IMR-90 (cell line): ENCODE data around the gene AAMP. TPM values are rescaled to one million over a fixed set of nuclear protein-coding genes. Genes with fewer than 3 reads are reported as not detected.

Source experiments
- ATAC-seq: fragments of 200-7000 bp; cut with Tn5 transposase; 2 replicates; pipeline ENCODE4 v1.9.1; 2020; ENCODE audit warnings: low read depth, mild to moderate bottlenecking, moderate library complexity
- BruUV-seq: library from RNA; stranded (reverse); fragments of 400-500 nt; replicated peaks from 2 replicates; lab custom pipeline; 2021; lab: Mats Ljungman, UMichigan
- CTCF ChIA-PET: fragments of 300-600 bp; formaldehyde crosslinking; extraction: SDS; loops from one replicate; lab custom pipeline; 2021; ENCODE audit warnings: antibody characterized with exemption; lab: Yijun Ruan, JAX
- POLR2A ChIA-PET: fragments of 300-600 bp; sonication (Branson Sonifier 250); formaldehyde crosslinking; loops from one replicate; lab custom pipeline; 2022; ENCODE audit warnings: antibody characterized with exemption; ENCODE audit not compliant: unreplicated experiment; lab: Charles Lee
- DNase-seq: peaks from one replicate; pipeline ENCODE4 v3.0.0; 2013
- H2AFZ ChIP-seq: replicated peaks from 2 replicates; pipeline ENCODE3; 2013; ENCODE audit warnings: low read length, mild to moderate bottlenecking; ENCODE audit not compliant: poor library complexity
- H2AK5ac ChIP-seq: 2 replicates; pipeline ENCODE4 v1.6.1; 2013; ENCODE audit warnings: low read depth, low read length, inconsistent platforms
- H2AK9ac ChIP-seq: replicated peaks from 2 replicates; pipeline ENCODE3; 2013; ENCODE audit warnings: mild to moderate bottlenecking, low read depth, low read length, moderate library complexity; ENCODE audit not compliant: poor library complexity
- H2BK120ac ChIP-seq: 2 replicates; pipeline ENCODE4 v1.6.1; 2013; ENCODE audit warnings: low read depth, low read length, inconsistent platforms
- H2BK15ac ChIP-seq: 3 replicates; pipeline ENCODE4 v1.6.1; 2013; ENCODE audit warnings: low read depth, low read length, inconsistent platforms
- H2BK20ac ChIP-seq: 2 replicates; pipeline ENCODE4 v1.6.1; 2013; ENCODE audit warnings: low read depth, mild to moderate bottlenecking, inconsistent platforms, low read length, moderate library complexity
- H2BK5ac ChIP-seq: 2 replicates; pipeline ENCODE4 v1.6.1; 2013; ENCODE audit warnings: mild to moderate bottlenecking, low read depth, low read length, inconsistent platforms; ENCODE audit not compliant: poor library complexity, severe bottlenecking
- H3K14ac ChIP-seq: replicated peaks from 2 replicates; pipeline ENCODE4 v1.6.1; 2013; ENCODE audit warnings: low read depth, low read length, inconsistent platforms
- H3K18ac ChIP-seq: 2 replicates; pipeline ENCODE4 v1.6.1; 2013; ENCODE audit warnings: low read depth, low read length, control low read depth
- H3K23ac ChIP-seq: 2 replicates; pipeline ENCODE4 v1.6.1; 2013; ENCODE audit warnings: low read depth, low read length, inconsistent platforms
- H3K27ac ChIP-seq: 2 replicates; pipeline ENCODE4 v1.5.1; 2013; ENCODE audit warnings: mild to moderate bottlenecking, control low read depth, low read length; ENCODE audit not compliant: insufficient read depth
- H3K27me3 ChIP-seq: 2 replicates; pipeline ENCODE4 v1.6.1; 2013; ENCODE audit warnings: low read length; ENCODE audit not compliant: control insufficient read depth, insufficient read depth
- H3K36me3 ChIP-seq: 2 replicates; pipeline ENCODE4 v1.6.1; 2013; ENCODE audit warnings: low read length, mixed read lengths; ENCODE audit not compliant: control insufficient read depth, insufficient read depth
- H3K4ac ChIP-seq: 2 replicates; pipeline ENCODE4 v1.6.1; 2013; ENCODE audit warnings: low read depth, low read length, inconsistent platforms
- H3K4me1 ChIP-seq: 2 replicates; pipeline ENCODE4 v1.6.1; 2013; ENCODE audit warnings: low read length, mixed read lengths; ENCODE audit not compliant: control insufficient read depth, insufficient read depth
- H3K4me2 ChIP-seq: 2 replicates; pipeline ENCODE4 v1.6.1; 2013; ENCODE audit warnings: low read depth, mild to moderate bottlenecking, control low read depth, low read length, moderate library complexity
- H3K4me3 ChIP-seq: 2 replicates; pipeline ENCODE4 v1.5.1; 2013; ENCODE audit warnings: low read depth, mild to moderate bottlenecking, control low read depth, low read length, moderate library complexity; ENCODE audit not compliant: insufficient read depth
- H3K56ac ChIP-seq: 2 replicates; pipeline ENCODE4 v1.6.1; 2013; ENCODE audit warnings: low read length, inconsistent platforms; ENCODE audit not compliant: insufficient read depth; ENCODE audit errors: extremely low read depth
- H3K79me1 ChIP-seq, 2 experiments: 2 replicates each; pipeline ENCODE4 v1.6.1; 2013; ENCODE audit warnings: low read length in 2 of 2, inconsistent platforms in 1 of 2, low read depth in 1 of 2
- H3K9ac ChIP-seq: 2 replicates; pipeline ENCODE4 v1.6.1; 2013; ENCODE audit warnings: low read depth, low read length, control low read depth
- H3K9me1 ChIP-seq: 2 replicates; pipeline ENCODE4 v1.6.1; 2013; ENCODE audit warnings: low read length, inconsistent platforms; ENCODE audit not compliant: insufficient read depth
- H3K9me3 ChIP-seq: 2 replicates; pipeline ENCODE4 v1.6.1; 2013; ENCODE audit warnings: low read length; ENCODE audit not compliant: control insufficient read depth, insufficient read depth
- H4K20me1 ChIP-seq: 2 replicates; pipeline ENCODE4 v1.6.1; 2013; ENCODE audit warnings: low read length, inconsistent platforms; ENCODE audit not compliant: insufficient read depth
- H4K5ac ChIP-seq: 2 replicates; pipeline ENCODE4 v1.6.1; 2013; ENCODE audit warnings: mild to moderate bottlenecking, low read depth, low read length, control low read depth
- H4K8ac ChIP-seq, 2 experiments: 2 replicates each; pipeline ENCODE4 v1.6.1; 2013; ENCODE audit warnings: low read depth in 2 of 2, low read length in 2 of 2, control low read depth in 1 of 2, inconsistent platforms in 1 of 2
- H4K91ac ChIP-seq: 2 replicates; pipeline ENCODE4 v1.6.1; 2013; ENCODE audit warnings: low read depth, low read length, inconsistent platforms; ENCODE audit not compliant: insufficient read depth
- CEBPB ChIP-seq: IDR thresholded peaks from 2 replicates; pipeline ENCODE4 v1.6.1; 2012; ENCODE audit warnings: low read depth, low read length, improper control_type of control experiment
- CHD1 ChIP-seq: IDR thresholded peaks from 2 replicates; pipeline ENCODE4 v1.6.1; 2012; ENCODE audit warnings: low read depth, low read length, improper control_type of control experiment
- CTCF ChIP-seq: conservative IDR thresholded peaks from 2 replicates; pipeline ENCODE4 v1.5.1; 2012; ENCODE audit warnings: mild to moderate bottlenecking, low read depth, low read length, improper control_type of control experiment
- ELK1 ChIP-seq: fragments of 150-350 bp; IDR thresholded peaks from 2 replicates; pipeline ENCODE4 v1.6.1; 2016; ENCODE audit warnings: low read depth, mild to moderate bottlenecking, low read length, moderate library complexity, borderline replicate concordance
- FOS ChIP-seq: fragments of 150-350 bp; IDR thresholded peaks from 2 replicates; pipeline ENCODE4 v1.6.1; 2016; ENCODE audit warnings: low read depth, low read length
- MAZ ChIP-seq: IDR thresholded peaks from 2 replicates; pipeline ENCODE4 v1.6.1; 2012; ENCODE audit warnings: low read depth, mild to moderate bottlenecking, low read length, improper control_type of control experiment, moderate library complexity, borderline replicate concordance
- POLR2A ChIP-seq: IDR thresholded peaks from 2 replicates; pipeline ENCODE4 v1.6.1; 2012; ENCODE audit warnings: mild to moderate bottlenecking, low read depth, low read length
- RAD21 ChIP-seq: IDR thresholded peaks from 2 replicates; pipeline ENCODE4 v1.6.1; 2012; ENCODE audit warnings: low read length, improper control_type of control experiment
- USF2 ChIP-seq: fragments of 150-350 bp; IDR thresholded peaks from 2 replicates; pipeline ENCODE4 v1.6.1; 2017; ENCODE audit warnings: mild to moderate bottlenecking, antibody characterized with exemption, low read length, low read depth
- WGBS, 2 experiments: methylation state at CpG; one replicate each; pipeline versions ENCODE4 v1.1.5 to v1.1.7; 2013; ENCODE audit warnings: missing lambda C conversion rate in 2 of 2; ENCODE audit not compliant: insufficient read length in 1 of 2; ENCODE audit errors: extremely low coverage in 2 of 2; 5-methylcytosine and 5-hydroxymethylcytosine counted together
- dilution Hi-C: fragments of 300-500 bp; cut with HindIII; formaldehyde crosslinking; loops from one replicate; pipeline ENCODE4 v1.14.3; 2018; ENCODE audit warnings: low sequenced_read_pairs; ENCODE audit not compliant: unreplicated experiment
- in situ Hi-C: fragments of 300-500 bp; cut with MboI; formaldehyde crosslinking; loops from 3 replicates; pipeline ENCODE4 v1.14.3; 2019; ENCODE audit warnings: low sequenced_read_pairs, inconsistent platforms, mixed read lengths
- intact Hi-C: fragments of 100-400 bp; cut with micrococcal nuclease; formaldehyde crosslinking; loops from 2 replicates; pipeline ENCODE4 v1.10.0; 2022
- polyA plus RNA-seq, 3 experiments: library from polyadenylated mRNA; depleted of rRNA; stranded (reverse); fragments of >200 nt; gene quantifications; 2 replicates each; pipeline ENCODE4 v1.2.3, GENCODE V29; 2012; ENCODE audit warnings: low replicate concordance in 1 of 3
- total RNA-seq: library from RNA; depleted of rRNA; stranded (reverse); fragments of >200 nt; gene quantifications from 2 replicates; pipeline ENCODE4 v1.2.3, GENCODE V29; 2012

The AAMP gene
- total and polyA plus RNA-seq, 2 of the 4 experiments (the other 2 are of a cell fraction), result 104 to 112 TPM

- Histone ChIP-seq H2AK9ac (no peak overlapping the region), H3K4me1 (no peaks in the 10 kb centered on the region; the same call in 1 of the 2 replicates), H3K14ac (no peak overlapping the region), H3K27ac (no peak overlapping the region), H3K36me3 (no peaks in the 10 kb centered on the region), H3K4me3 (no peak overlapping the region), H4K20me1 (no peaks in the 10 kb centered on the region), H3K4ac (no peak overlapping the region), H3K56ac (no peak overlapping the region), H4K91ac (no peak overlapping the region), H3K18ac (no peak overlapping the region), H2AK5ac (no peak overlapping the region), H2BK20ac (no peak overlapping the region), H3K79me1 (no peaks in the 10 kb centered on the region), H2BK15ac (no peak overlapping the region), H3K9me1 (no peaks in the 10 kb centered on the region), H3K9me3 (no peaks in the 10 kb centered on the region), H4K5ac (no peak overlapping the region), H3K9ac (no peak overlapping the region), H2AFZ (no peak overlapping the region), H3K23ac (no peak overlapping the region), H3K27me3 (no peaks in the 10 kb centered on the region; the same call in 1 of the 2 replicates), H4K8ac (no peak overlapping the region), H3K4me2 (no peak overlapping the region), H2BK120ac (no peak overlapping the region), H2BK5ac (no peak overlapping the region)
- intact Hi-C loops, result no loop called here
- in situ Hi-C loops, result loop anchor here (5.0 to 10.0 kb wide), 2 partner anchors 81 to 158 kb away; no protein-coding TSS in a partner anchor
- DNase-seq (no peak), ATAC-seq (no peak)
- POLR2A ChIA-PET, result no interaction called here
- CTCF ChIA-PET, result no interaction called here
- WGBS, 2 experiments, result no CpG with 5 or more reads among the region's 9 CpGs
- BruUV-seq, result no TSS peak
- dilution Hi-C loops, result no loop called here
- no peak for TF ChIP-seq MAZ
- no peak for TF ChIP-seq USF2
- TF ChIP-seq CHD1, result no peak
- TF ChIP-seq RAD21, result no peak
- no peak for TF ChIP-seq CEBPB
- TF ChIP-seq CTCF, result no peak
- TF ChIP-seq POLR2A, result no peak
- no peak for TF ChIP-seq ELK1
- no peak for TF ChIP-seq FOS
These were observed 36.4 kb upstream of the AAMP start for GRCh38 chr2:218306184-218306920.
